ENCODE results near the gene CBLN1.

Gene CBLN1

GRCh38 chr16:49278567-49278827 is 3.1 kb downstream of the CBLN1 start:
- Histone ChIP-seq H3K4me1 (ENCODE audit: control insufficient read depth in 1 of 2, insufficient read depth in 2 of 2, low read length in 2 of 2) (peaks cover 32 to 35% of the 10 kb centered on the region in 2 donors), H3K36me3 (ENCODE audit: control insufficient read depth in 1 of 2, insufficient read depth in 2 of 2, low read length in 2 of 2) (no peaks in the 10 kb centered on the region), H3K9me3 (ENCODE audit: control insufficient read depth in 1 of 2, low read length in 2 of 2) (no peaks in the 10 kb centered on the region), H3K27ac (ENCODE audit: low read depth, low read length) (no peak overlapping the region), H3K4me3 (ENCODE audit: low read depth in 1 of 2, low read length in 2 of 2) (no peak overlapping the region), H3K27me3 (ENCODE audit: control insufficient read depth in 1 of 2, insufficient read depth in 2 of 2, low read length in 2 of 2) (peaks cover 80 to 82% of the 10 kb centered on the region in 2 donors), H3K9ac (ENCODE audit: low read depth in 1 of 2, low read length in 2 of 2) (no peak overlapping the region)

DNA sequence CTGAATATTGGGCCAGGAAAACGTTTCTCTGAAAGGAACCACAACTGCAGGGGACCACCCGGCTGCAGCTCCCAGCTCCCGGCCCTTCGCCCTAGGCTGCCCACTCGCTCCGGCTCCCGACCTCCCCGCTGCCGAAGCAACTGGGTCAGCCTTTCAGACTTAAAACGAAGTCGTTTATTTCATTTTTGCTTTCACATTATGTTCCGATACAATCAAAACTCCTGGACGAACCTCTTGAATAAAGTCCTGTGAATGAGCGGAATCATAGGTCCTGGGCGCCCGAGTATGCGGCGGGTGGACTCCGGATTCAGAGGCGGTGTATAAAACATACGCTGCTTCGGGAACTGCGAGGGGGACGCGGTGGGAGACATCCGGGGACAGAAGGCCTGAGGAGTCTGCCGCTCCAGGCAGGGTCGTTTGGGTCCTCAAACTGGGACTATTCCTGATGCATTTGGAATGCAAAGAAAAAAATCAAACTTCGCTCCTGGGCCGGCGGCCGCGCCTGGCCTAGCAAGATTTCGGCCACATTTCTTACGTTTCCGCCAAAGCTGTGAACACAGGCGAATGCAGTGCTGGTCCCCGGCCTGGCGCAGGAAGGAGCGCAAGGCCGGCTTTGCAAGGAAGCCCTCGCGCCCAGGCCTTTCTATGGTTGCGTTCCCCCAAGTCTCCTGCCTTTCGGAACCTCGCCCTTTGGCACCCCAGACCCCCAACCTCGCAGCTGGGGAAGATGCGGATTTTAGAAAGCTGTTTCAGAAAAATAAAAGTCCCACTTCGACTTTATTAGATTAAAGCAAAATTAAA is 3.7 kb downstream of the CBLN1 start:
- H3K9ac ChIP-seq (ENCODE audit: low read depth in 1 of 2, low read length in 2 of 2) = no peak overlapping the region
- no peak overlapping the region for H3K4me3 ChIP-seq (ENCODE audit: low read depth in 1 of 2, low read length in 2 of 2)
- no peaks in the 10 kb centered on the region for H3K9me3 ChIP-seq (ENCODE audit: control insufficient read depth in 1 of 2, low read length in 2 of 2)
- peaks cover 80 to 84% of the 10 kb centered on the region in 2 donors for H3K27me3 ChIP-seq (ENCODE audit: control insufficient read depth in 1 of 2, insufficient read depth in 2 of 2, low read length in 2 of 2)
- H3K27ac ChIP-seq (ENCODE audit: low read depth, low read length) = no peak overlapping the region
- peaks cover 28 to 35% of the 10 kb centered on the region in 2 donors for H3K4me1 ChIP-seq (ENCODE audit: control insufficient read depth in 1 of 2, insufficient read depth in 2 of 2, low read length in 2 of 2)
- no peaks in the 10 kb centered on the region for H3K36me3 ChIP-seq (ENCODE audit: control insufficient read depth in 1 of 2, insufficient read depth in 2 of 2, low read length in 2 of 2)

- H3K4me1 ChIP-seq (ENCODE audit: control insufficient read depth in 1 of 2, insufficient read depth in 2 of 2, low read length in 2 of 2) = peaks cover 23 to 35% of the 10 kb centered on the region in 2 donors
- peaks cover 82 to 86% of the 10 kb centered on the region in 2 donors for H3K27me3 ChIP-seq (ENCODE audit: control insufficient read depth in 1 of 2, insufficient read depth in 2 of 2, low read length in 2 of 2)
- H3K4me3 ChIP-seq (ENCODE audit: low read depth in 1 of 2, low read length in 2 of 2) = no peak overlapping the region
Measured at GRCh38 chr16:49277386-49277742, 4.3 kb downstream of the CBLN1 start.

GRCh38 chr16:49276646-49277385 is 4.8 kb downstream of the CBLN1 start:
- Histone ChIP-seq H3K4me3 (ENCODE audit: low read depth in 1 of 2, low read length in 2 of 2) (no peak overlapping the region), H3K9me3 (ENCODE audit: control insufficient read depth in 1 of 2, low read length in 2 of 2) (no peaks in the 10 kb centered on the region), H3K9ac (ENCODE audit: low read depth in 1 of 2, low read length in 2 of 2) (no peak overlapping the region), H3K36me3 (ENCODE audit: control insufficient read depth in 1 of 2, insufficient read depth in 2 of 2, low read length in 2 of 2) (no peaks in the 10 kb centered on the region), H3K27me3 (ENCODE audit: control insufficient read depth in 1 of 2, insufficient read depth in 2 of 2, low read length in 2 of 2) (peaks cover 82 to 87% of the 10 kb centered on the region in 2 donors), H3K27ac (ENCODE audit: low read depth, low read length) (no peak overlapping the region), H3K4me1 (ENCODE audit: control insufficient read depth in 1 of 2, insufficient read depth in 2 of 2, low read length in 2 of 2) (peaks cover 23 to 35% of the 10 kb centered on the region in 2 donors)

More at GRCh38 chr16:49277386-49277742, 4.3 kb downstream of the CBLN1 start:
- H3K27ac ChIP-seq (ENCODE audit: low read depth, low read length) = no peak overlapping the region
- no peak overlapping the region for H3K9ac ChIP-seq (ENCODE audit: low read depth in 1 of 2, low read length in 2 of 2)
- H3K9me3 ChIP-seq (ENCODE audit: control insufficient read depth in 1 of 2, low read length in 2 of 2) = no peaks in the 10 kb centered on the region
- no peaks in the 10 kb centered on the region for H3K36me3 ChIP-seq (ENCODE audit: control insufficient read depth in 1 of 2, insufficient read depth in 2 of 2, low read length in 2 of 2)

DNA sequence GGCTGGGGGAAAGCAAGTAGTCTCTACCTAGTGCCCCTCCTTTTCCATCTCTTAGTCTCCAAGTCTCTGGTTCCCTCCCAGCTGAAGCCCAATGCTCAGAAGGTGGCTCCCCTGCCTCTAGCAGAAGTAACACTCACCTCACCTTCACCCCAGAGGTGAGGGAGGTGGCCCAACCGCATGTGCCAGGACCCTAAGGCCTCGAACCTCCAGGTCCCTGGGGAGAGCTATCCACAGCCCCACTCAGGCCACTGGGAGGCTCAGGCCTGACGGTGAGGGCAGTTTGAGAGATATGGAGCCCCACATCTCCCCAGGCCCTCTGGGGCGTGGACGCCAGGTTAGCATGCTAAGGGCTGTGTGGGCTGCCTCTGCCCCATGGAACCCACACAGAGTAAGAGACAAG is 5.8 kb downstream of the CBLN1 start:
- H3K36me3 ChIP-seq (ENCODE audit: control insufficient read depth in 1 of 2, insufficient read depth in 2 of 2, low read length in 2 of 2) = no peaks in the 10 kb centered on the region
- peaks cover 19 to 33% of the 10 kb centered on the region in 2 donors for H3K4me1 ChIP-seq (ENCODE audit: control insufficient read depth in 1 of 2, insufficient read depth in 2 of 2, low read length in 2 of 2)
- no peak overlapping the region for H3K9ac ChIP-seq (ENCODE audit: low read depth in 1 of 2, low read length in 2 of 2)
- no peak overlapping the region for H3K27ac ChIP-seq (ENCODE audit: low read depth, low read length)
- H3K9me3 ChIP-seq (ENCODE audit: control insufficient read depth in 1 of 2, low read length in 2 of 2) = no peaks in the 10 kb centered on the region
- H3K27me3 ChIP-seq (ENCODE audit: control insufficient read depth in 1 of 2, insufficient read depth in 2 of 2, low read length in 2 of 2) = peaks cover 79 to 83% of the 10 kb centered on the region in 2 donors
- no peak overlapping the region for H3K4me3 ChIP-seq (ENCODE audit: low read depth in 1 of 2, low read length in 2 of 2)

DNA sequence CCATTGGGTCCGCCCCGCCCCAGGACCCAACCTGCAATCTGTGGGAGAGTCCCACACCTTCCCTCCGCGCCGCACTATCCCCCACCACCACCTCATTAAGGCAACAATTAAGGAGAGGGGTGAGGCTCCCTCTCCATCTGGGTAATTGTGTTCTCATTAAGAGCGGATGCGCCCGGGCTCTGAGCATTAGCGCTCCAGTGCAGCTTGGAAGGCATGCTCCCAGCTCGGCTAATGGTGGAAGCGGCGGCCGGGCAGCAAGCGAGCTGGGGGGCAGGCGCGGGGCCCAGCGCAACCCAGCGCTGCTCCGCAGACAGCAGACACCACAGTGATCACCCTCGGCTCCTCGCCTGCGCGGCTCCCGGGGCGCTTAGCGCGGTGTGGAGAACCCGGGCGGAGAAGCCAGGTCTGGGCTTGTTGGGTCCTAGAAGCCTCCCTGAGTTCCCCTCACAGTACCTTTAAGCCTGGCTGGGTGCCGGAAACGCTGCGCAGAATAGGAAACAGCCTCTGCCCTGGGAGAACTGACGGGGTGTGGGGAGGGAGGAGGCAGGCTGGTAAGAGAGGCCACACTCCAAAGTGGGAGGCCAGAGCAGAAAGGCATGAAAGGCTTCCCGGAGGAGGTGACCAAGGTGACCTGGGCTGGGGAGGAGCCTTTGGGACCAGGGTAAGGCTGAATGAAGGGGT is 6.4 kb downstream of the CBLN1 start:
- Histone ChIP-seq H3K9ac (ENCODE audit: low read depth in 1 of 2, low read length in 2 of 2) (no peak overlapping the region), H3K4me3 (ENCODE audit: low read depth in 1 of 2, low read length in 2 of 2) (no peak overlapping the region), H3K9me3 (ENCODE audit: control insufficient read depth in 1 of 2, low read length in 2 of 2) (no peaks in the 10 kb centered on the region), H3K36me3 (ENCODE audit: control insufficient read depth in 1 of 2, insufficient read depth in 2 of 2, low read length in 2 of 2) (no peaks in the 10 kb centered on the region), H3K4me1 (ENCODE audit: control insufficient read depth in 1 of 2, insufficient read depth in 2 of 2, low read length in 2 of 2) (peaks cover 14 to 26% of the 10 kb centered on the region in 2 donors), H3K27me3 (ENCODE audit: control insufficient read depth in 1 of 2, insufficient read depth in 2 of 2, low read length in 2 of 2) (peaks cover 72 to 76% of the 10 kb centered on the region in 2 donors), H3K27ac (ENCODE audit: low read depth, low read length) (no peak overlapping the region)

DNA sequence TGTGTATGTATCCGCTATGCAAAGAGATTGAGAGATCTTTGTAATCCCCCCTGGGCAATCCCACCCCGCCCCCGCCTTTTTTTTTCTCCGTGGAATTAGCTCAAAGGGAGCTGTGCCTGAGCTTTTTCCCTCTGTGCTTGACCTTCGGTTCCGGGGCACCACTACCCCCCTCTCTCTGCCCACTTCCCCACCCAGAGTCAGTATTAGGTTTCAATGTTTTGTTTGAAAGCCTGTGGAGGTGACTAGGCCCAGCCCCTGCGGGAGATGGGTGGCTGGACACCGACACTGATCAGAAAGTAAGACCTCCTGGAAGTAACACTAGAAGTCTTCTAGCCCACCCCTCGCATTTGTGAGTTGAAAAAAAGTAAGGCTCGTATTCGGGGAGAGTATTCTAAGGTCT is 7.0 kb downstream of the CBLN1 start:
- Histone ChIP-seq H3K36me3 (ENCODE audit: control insufficient read depth in 1 of 2, insufficient read depth in 2 of 2, low read length in 2 of 2) (no peaks in the 10 kb centered on the region), H3K27ac (ENCODE audit: low read depth, low read length) (no peak overlapping the region), H3K4me3 (ENCODE audit: low read depth in 1 of 2, low read length in 2 of 2) (no peak overlapping the region), H3K9me3 (ENCODE audit: control insufficient read depth in 1 of 2, low read length in 2 of 2) (no peaks in the 10 kb centered on the region), H3K9ac (ENCODE audit: low read depth in 1 of 2, low read length in 2 of 2) (no peak overlapping the region), H3K4me1 (ENCODE audit: control insufficient read depth in 1 of 2, insufficient read depth in 2 of 2, low read length in 2 of 2) (peaks cover 14 to 24% of the 10 kb centered on the region in 2 donors), H3K27me3 (ENCODE audit: control insufficient read depth in 1 of 2, insufficient read depth in 2 of 2, low read length in 2 of 2) (peaks cover 66 to 70% of the 10 kb centered on the region in 2 donors)

GRCh38 chr16:49273771-49274170 is 7.9 kb downstream of the CBLN1 start:
- peaks cover 11 to 23% of the 10 kb centered on the region in 2 donors for H3K4me1 ChIP-seq (ENCODE audit: control insufficient read depth in 1 of 2, insufficient read depth in 2 of 2, low read length in 2 of 2)
- no peaks in the 10 kb centered on the region for H3K9me3 ChIP-seq (ENCODE audit: control insufficient read depth in 1 of 2, low read length in 2 of 2)
- H3K27me3 ChIP-seq (ENCODE audit: control insufficient read depth in 1 of 2, insufficient read depth in 2 of 2, low read length in 2 of 2) = peaks cover 58 to 62% of the 10 kb centered on the region in 2 donors
- no peak overlapping the region for H3K27ac ChIP-seq (ENCODE audit: low read depth, low read length)
- H3K4me3 ChIP-seq (ENCODE audit: low read depth in 1 of 2, low read length in 2 of 2) = no peak overlapping the region
- no peaks in the 10 kb centered on the region for H3K36me3 ChIP-seq (ENCODE audit: control insufficient read depth in 1 of 2, insufficient read depth in 2 of 2, low read length in 2 of 2)
- H3K9ac ChIP-seq (ENCODE audit: low read depth in 1 of 2, low read length in 2 of 2) = no peak overlapping the region

- peaks cover 35 to 38% of the 10 kb centered on the region in 2 donors for H3K27me3 ChIP-seq (ENCODE audit: control insufficient read depth in 1 of 2, insufficient read depth in 2 of 2, low read length in 2 of 2)
- H3K27ac ChIP-seq (ENCODE audit: low read depth, low read length) = no peak overlapping the region
- H3K4me1 ChIP-seq (ENCODE audit: control insufficient read depth in 1 of 2, insufficient read depth in 2 of 2, low read length in 2 of 2) = peaks cover 17 to 19% of the 10 kb centered on the region in 2 donors
- H3K9ac ChIP-seq (ENCODE audit: low read depth in 1 of 2, low read length in 2 of 2) = no peak overlapping the region
- H3K9me3 ChIP-seq (ENCODE audit: control insufficient read depth in 1 of 2, low read length in 2 of 2) = no peaks in the 10 kb centered on the region
- H3K4me3 ChIP-seq (ENCODE audit: low read depth in 1 of 2, low read length in 2 of 2) = no peak overlapping the region
- H3K36me3 ChIP-seq (ENCODE audit: control insufficient read depth in 1 of 2, insufficient read depth in 2 of 2, low read length in 2 of 2) = no peaks in the 10 kb centered on the region
Measured at GRCh38 chr16:49271363-49271762, 10.3 kb downstream of the CBLN1 start.

DNA sequence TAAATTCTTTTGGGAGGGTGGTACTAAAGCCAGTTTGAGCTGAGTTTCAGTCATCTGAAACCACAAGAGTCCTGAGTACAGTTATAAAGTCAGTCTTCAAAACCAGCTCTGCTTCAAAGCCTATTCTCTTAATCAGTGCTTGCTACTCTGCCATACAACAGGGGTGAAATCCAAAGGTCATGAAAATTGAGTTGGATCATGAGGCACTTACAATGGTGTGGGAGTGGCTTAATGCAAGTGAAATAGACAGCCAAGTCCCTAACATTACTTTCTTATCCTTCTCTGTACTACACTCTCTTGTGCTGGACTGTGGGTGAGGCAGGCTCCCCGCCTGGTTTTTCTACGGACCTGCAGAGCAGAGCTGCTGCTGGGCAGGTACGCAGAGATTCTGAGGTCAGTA is 12.4 kb downstream of the CBLN1 start:
- H3K4me1 ChIP-seq (ENCODE audit: control insufficient read depth in 1 of 2, insufficient read depth in 2 of 2, low read length in 2 of 2) = peaks cover 14 to 17% of the 10 kb centered on the region in 2 donors
- H3K4me3 ChIP-seq (ENCODE audit: low read depth in 1 of 2, low read length in 2 of 2) = no peak overlapping the region
- H3K9ac ChIP-seq (ENCODE audit: low read depth in 1 of 2, low read length in 2 of 2) = no peak overlapping the region
- H3K9me3 ChIP-seq (ENCODE audit: control insufficient read depth in 1 of 2, low read length in 2 of 2) = no peaks in the 10 kb centered on the region
- H3K36me3 ChIP-seq (ENCODE audit: control insufficient read depth in 1 of 2, insufficient read depth in 2 of 2, low read length in 2 of 2) = no peaks in the 10 kb centered on the region
- H3K27me3 ChIP-seq (ENCODE audit: control insufficient read depth in 1 of 2, insufficient read depth in 2 of 2, low read length in 2 of 2) = peaks cover 14 to 17% of the 10 kb centered on the region in 2 donors
- no peak overlapping the region for H3K27ac ChIP-seq (ENCODE audit: low read depth, low read length)

All from duodenal mucosa (tissue), 2 donors.